Sigmoid colon (tissue), 4 donors: Measurements from ENCODE around the gene SMC2.

Source experiments
- CTCF ChIP-seq, 4 experiments: fragments of 450-650 bp in 3 of 4; fragments of 200-600 bp in 1 of 4; IDR thresholded peaks; one replicate each; pipeline ENCODE4 v1.5.1; 2016 to 2019; ENCODE audit warnings: antibody characterized with exemption in 4 of 4, mild to moderate bottlenecking in 3 of 4, moderate library complexity in 2 of 4
- EP300 ChIP-seq, 4 donors: sonication (generic); formaldehyde crosslinking; IDR thresholded peaks; one replicate each; pipeline ENCODE4 v1.6.1; 2017; ENCODE audit warnings: antibody characterized with exemption in 4 of 4
- POLR2A ChIP-seq, 2 donors: fragments of 450-650 bp; IDR thresholded peaks; one replicate each; pipeline ENCODE4 v1.6.1; 2016; ENCODE audit warnings: antibody characterized with exemption in 2 of 2, mild to moderate bottlenecking in 2 of 2, moderate library complexity in 2 of 2

GRCh38 chr9:104092192-104092591, 1.9 kb upstream of the SMC2 start:
- TF ChIP-seq POLR2A (IDR thresholded peaks at IDR 0.05), result no peak
- TF ChIP-seq CTCF (IDR thresholded peaks at IDR 0.05), result no peak
- TF ChIP-seq EP300 (IDR thresholded peaks at IDR 0.05), result no peak
